HL-60 (cell line): ENCODE results near the gene ANKEF1.

Experiments used
- DNase-seq, 2 experiments: peaks; one replicate each; pipeline ENCODE4 v3.0.0-alpha.2; 2010 to 2020; ENCODE audit warnings: low read depth in 1 of 2, low spot score in 1 of 2
- H3K27ac ChIP-seq: fragments of 250-450 bp; sonication (Bioruptor Pico); replicated peaks from 2 replicates; pipeline ENCODE4 v1.5.1; 2020; ENCODE audit warnings: mild to moderate bottlenecking, moderate library complexity
- H3K27me3 ChIP-seq: fragments of 250-450 bp; sonication (Bioruptor Pico); 2 replicates; pipeline ENCODE4 v1.5.1; 2021; ENCODE audit warnings: mild to moderate bottlenecking, moderate library complexity; ENCODE audit not compliant: insufficient read depth, poor library complexity, severe bottlenecking
- H3K4me3 ChIP-seq: replicated peaks from 2 replicates; pipeline ENCODE4 v1.5.1; 2011; ENCODE audit warnings: mild to moderate bottlenecking, control low read depth, low read length; ENCODE audit not compliant: insufficient read depth
- GABPA ChIP-seq: IDR thresholded peaks from 2 replicates; pipeline ENCODE4 v1.6.1; 2012; ENCODE audit warnings: low read depth
- POLR2AphosphoS5 ChIP-seq: IDR thresholded peaks from 2 replicates; pipeline ENCODE4 v1.6.1; 2012; ENCODE audit warnings: low read depth
- SPI1 ChIP-seq: IDR thresholded peaks from 2 replicates; pipeline ENCODE4 v1.6.1; 2012; ENCODE audit warnings: low read depth, mild to moderate bottlenecking, borderline replicate concordance
- TF ChIP-seq, protein P1 (sequence below): IDR thresholded peaks from 2 replicates; pipeline ENCODE4 v1.6.1; 2012; ENCODE audit warnings: low read depth; ENCODE audit not compliant: insufficient replicate concordance
- TF ChIP-seq, protein P2 (sequence below): IDR thresholded peaks from one replicate; pipeline ENCODE4 v1.5.1; 2011; ENCODE audit warnings: low read length, control low read depth, inconsistent platforms; ENCODE audit not compliant: insufficient read depth

The ANKEF1 gene

DNA sequence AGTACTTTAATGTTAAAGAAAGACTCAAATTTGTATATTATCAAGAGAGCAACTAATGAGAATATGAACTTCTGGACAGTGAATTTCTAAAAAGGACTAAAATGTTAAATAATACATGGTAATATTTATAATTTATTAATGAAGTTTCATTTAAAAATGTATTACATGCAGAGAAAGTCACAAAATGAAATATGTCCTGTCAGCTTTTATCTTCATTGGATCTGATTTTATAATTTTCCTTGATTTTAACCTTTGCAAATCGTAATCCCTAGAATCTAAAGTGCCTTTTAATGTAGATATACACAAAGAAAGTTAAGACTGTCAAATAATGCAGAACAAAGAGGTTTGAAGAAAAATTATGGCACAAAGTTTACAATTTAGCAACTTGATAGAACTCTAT, 16.4 kb downstream of the ANKEF1 start:
- Histone ChIP-seq H3K27me3 (no peaks in the 10 kb centered on the region), H3K4me3 (no peak overlapping the region), H3K27ac (no peak overlapping the region)
- TF ChIP-seq POLR2AphosphoS5 (no peak), SPI1 (no peak), GABPA (no peak)
- TF ChIP-seq, protein P1, sequence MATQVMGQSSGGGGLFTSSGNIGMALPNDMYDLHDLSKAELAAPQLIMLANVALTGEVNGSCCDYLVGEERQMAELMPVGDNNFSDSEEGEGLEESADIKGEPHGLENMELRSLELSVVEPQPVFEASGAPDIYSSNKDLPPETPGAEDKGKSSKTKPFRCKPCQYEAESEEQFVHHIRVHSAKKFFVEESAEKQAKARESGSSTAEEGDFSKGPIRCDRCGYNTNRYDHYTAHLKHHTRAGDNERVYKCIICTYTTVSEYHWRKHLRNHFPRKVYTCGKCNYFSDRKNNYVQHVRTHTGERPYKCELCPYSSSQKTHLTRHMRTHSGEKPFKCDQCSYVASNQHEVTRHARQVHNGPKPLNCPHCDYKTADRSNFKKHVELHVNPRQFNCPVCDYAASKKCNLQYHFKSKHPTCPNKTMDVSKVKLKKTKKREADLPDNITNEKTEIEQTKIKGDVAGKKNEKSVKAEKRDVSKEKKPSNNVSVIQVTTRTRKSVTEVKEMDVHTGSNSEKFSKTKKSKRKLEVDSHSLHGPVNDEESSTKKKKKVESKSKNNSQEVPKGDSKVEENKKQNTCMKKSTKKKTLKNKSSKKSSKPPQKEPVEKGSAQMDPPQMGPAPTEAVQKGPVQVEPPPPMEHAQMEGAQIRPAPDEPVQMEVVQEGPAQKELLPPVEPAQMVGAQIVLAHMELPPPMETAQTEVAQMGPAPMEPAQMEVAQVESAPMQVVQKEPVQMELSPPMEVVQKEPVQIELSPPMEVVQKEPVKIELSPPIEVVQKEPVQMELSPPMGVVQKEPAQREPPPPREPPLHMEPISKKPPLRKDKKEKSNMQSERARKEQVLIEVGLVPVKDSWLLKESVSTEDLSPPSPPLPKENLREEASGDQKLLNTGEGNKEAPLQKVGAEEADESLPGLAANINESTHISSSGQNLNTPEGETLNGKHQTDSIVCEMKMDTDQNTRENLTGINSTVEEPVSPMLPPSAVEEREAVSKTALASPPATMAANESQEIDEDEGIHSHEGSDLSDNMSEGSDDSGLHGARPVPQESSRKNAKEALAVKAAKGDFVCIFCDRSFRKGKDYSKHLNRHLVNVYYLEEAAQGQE = no peak
- TF ChIP-seq, protein P2, sequence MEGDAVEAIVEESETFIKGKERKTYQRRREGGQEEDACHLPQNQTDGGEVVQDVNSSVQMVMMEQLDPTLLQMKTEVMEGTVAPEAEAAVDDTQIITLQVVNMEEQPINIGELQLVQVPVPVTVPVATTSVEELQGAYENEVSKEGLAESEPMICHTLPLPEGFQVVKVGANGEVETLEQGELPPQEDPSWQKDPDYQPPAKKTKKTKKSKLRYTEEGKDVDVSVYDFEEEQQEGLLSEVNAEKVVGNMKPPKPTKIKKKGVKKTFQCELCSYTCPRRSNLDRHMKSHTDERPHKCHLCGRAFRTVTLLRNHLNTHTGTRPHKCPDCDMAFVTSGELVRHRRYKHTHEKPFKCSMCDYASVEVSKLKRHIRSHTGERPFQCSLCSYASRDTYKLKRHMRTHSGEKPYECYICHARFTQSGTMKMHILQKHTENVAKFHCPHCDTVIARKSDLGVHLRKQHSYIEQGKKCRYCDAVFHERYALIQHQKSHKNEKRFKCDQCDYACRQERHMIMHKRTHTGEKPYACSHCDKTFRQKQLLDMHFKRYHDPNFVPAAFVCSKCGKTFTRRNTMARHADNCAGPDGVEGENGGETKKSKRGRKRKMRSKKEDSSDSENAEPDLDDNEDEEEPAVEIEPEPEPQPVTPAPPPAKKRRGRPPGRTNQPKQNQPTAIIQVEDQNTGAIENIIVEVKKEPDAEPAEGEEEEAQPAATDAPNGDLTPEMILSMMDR = no peak
- DNase-seq = no peak

DNA sequence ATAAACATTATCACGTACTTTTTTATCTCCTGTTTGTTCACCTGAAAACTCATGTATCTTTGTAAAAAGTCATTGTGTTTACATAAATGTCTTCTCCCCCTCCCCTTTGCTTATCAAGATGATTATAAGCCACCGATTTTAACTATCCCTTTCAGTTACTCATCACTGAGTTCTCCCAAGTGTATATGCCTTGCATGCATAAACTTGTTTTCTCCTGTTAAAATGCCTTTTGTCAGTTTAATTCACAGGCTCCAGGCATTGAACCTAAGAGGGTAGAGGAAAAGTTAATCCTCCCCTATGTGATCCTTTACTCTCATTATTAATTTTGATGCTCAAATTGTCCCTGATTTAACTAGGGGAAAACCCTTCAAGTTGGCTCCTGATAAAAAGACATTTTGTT, 24.2 kb downstream of the ANKEF1 start:
- no peak overlapping the region for H3K27ac ChIP-seq
- H3K4me3 ChIP-seq = no peak overlapping the region
- TF ChIP-seq, protein P1 = no peak
- no peak for TF ChIP-seq SPI1
- no peak for TF ChIP-seq POLR2AphosphoS5
- TF ChIP-seq GABPA = no peak
- TF ChIP-seq, protein P2 = no peak
- no peak for DNase-seq
- no peaks in the 10 kb centered on the region for H3K27me3 ChIP-seq

- H3K27me3 ChIP-seq = no peaks in the 10 kb centered on the region
- no peak overlapping the region for H3K4me3 ChIP-seq
- TF ChIP-seq, protein P2 = no peak
- TF ChIP-seq POLR2AphosphoS5 (no peak), SPI1 (no peak), GABPA (no peak)
- TF ChIP-seq, protein P1 = no peak
- no peak overlapping the region for H3K27ac ChIP-seq
- no peak for DNase-seq
Measured at GRCh38 chr20:10060226-10060625, 25.4 kb downstream of the ANKEF1 start.
